Neural cell (in vitro differentiated cells): ENCODE measurements around the gene RGS3. TPM values are rescaled to one million over a fixed set of nuclear protein-coding genes. Genes with fewer than 3 reads are reported as not detected.

ENCODE experiments used
- H2AFZ ChIP-seq: fragments of 200-600, 300-800 bp; sonication (generic), shearing (Covaris generic); 2 replicates; pipeline ENCODE4 v1.6.0; 2014; ENCODE audit warnings: low read depth, mild to moderate bottlenecking, antibody characterized with exemption, low read length, moderate library complexity
- H3F3A ChIP-seq: fragments of 200-600 bp; shearing (Covaris generic); 2 replicates; pipeline ENCODE4 v1.6.1; 2016; ENCODE audit warnings: mild to moderate bottlenecking, moderate library complexity, mixed read lengths, antibody characterized with exemption, low read length; ENCODE audit not compliant: insufficient read depth, poor library complexity, severe bottlenecking
- H3K27ac ChIP-seq: fragments of 200-600, 300-800 bp; sonication (generic), shearing (Covaris generic); 2 replicates; pipeline ENCODE4 v1.5.1; 2014; ENCODE audit warnings: mild to moderate bottlenecking, low read length, moderate library complexity
- H3K27me3 ChIP-seq: fragments of 300-800, 200-600 bp; sonication (generic), shearing (Covaris generic); 2 replicates; pipeline ENCODE4 v1.6.0; 2014; ENCODE audit warnings: mild to moderate bottlenecking, low read depth, low read length, moderate library complexity; ENCODE audit not compliant: insufficient read depth
- H3K36me3 ChIP-seq: fragments of 300-800, 200-600 bp; sonication (generic), shearing (Covaris generic); 2 replicates; pipeline ENCODE4 v1.5.1; 2014; ENCODE audit warnings: mild to moderate bottlenecking, antibody characterized with exemption, low read length, moderate library complexity; ENCODE audit not compliant: insufficient read depth
- H3K4me2 ChIP-seq: fragments of 300-800, 200-600 bp; sonication (generic), shearing (Covaris generic); 2 replicates; pipeline ENCODE4 v1.6.0; 2014; ENCODE audit warnings: mild to moderate bottlenecking, low read length
- H3K4me3 ChIP-seq: fragments of 300-800, 200-600 bp; sonication (generic), shearing (Covaris generic); 2 replicates; pipeline ENCODE4 v1.5.1; 2014; ENCODE audit warnings: mild to moderate bottlenecking, low read length, moderate library complexity
- H3K79me2 ChIP-seq: fragments of 200-600 bp; shearing (Covaris generic); replicated peaks from 2 replicates; pipeline ENCODE4 v1.6.0; 2014; ENCODE audit warnings: mild to moderate bottlenecking, low read length, moderate library complexity; ENCODE audit not compliant: insufficient read depth
- H3K9ac ChIP-seq: fragments of 300-800, 200-600 bp; sonication (generic), shearing (Covaris generic); 2 replicates; pipeline ENCODE4 v1.6.1; 2016; ENCODE audit warnings: mild to moderate bottlenecking, low read length, mixed read lengths
- H3K9me2 ChIP-seq: fragments of 200-600 bp; shearing (Covaris generic); 2 replicates; pipeline ENCODE4 v1.6.1; 2016; ENCODE audit warnings: mild to moderate bottlenecking, low read length, mixed read lengths; ENCODE audit not compliant: insufficient read depth
- H3K9me3 ChIP-seq: fragments of 200-600, 300-800 bp; sonication (generic), shearing (Covaris generic); 2 replicates; pipeline ENCODE4 v1.6.1; 2016; ENCODE audit warnings: mild to moderate bottlenecking, mixed run types, low read length, moderate library complexity, mixed read lengths
- H4K20me1 ChIP-seq: fragments of 200-600 bp; shearing (Covaris generic); 2 replicates; pipeline ENCODE4 v1.6.1; 2016; ENCODE audit warnings: mild to moderate bottlenecking, mixed run types; ENCODE audit not compliant: insufficient read depth
- CTCF ChIP-seq: fragments of 450-650 bp; IDR thresholded peaks from 2 replicates; pipeline ENCODE4 v1.5.1; 2014; ENCODE audit warnings: antibody characterized with exemption, mild to moderate bottlenecking, moderate library complexity; ENCODE audit not compliant: poor library complexity, severe bottlenecking
- EP300 ChIP-seq: fragments of 450-650 bp; conservative IDR thresholded peaks from 2 replicates; pipeline ENCODE4 v1.6.1; 2014; ENCODE audit warnings: antibody characterized with exemption, mild to moderate bottlenecking, moderate library complexity; ENCODE audit not compliant: poor library complexity, severe bottlenecking
- EZH2 ChIP-seq: fragments of 200-600, 300-800 bp; shearing (Covaris generic), sonication (generic); IDR thresholded peaks from 2 replicates; pipeline ENCODE4 v1.6.1; 2014; ENCODE audit warnings: antibody characterized with exemption, low read length, borderline replicate concordance, mild to moderate bottlenecking; ENCODE audit not compliant: insufficient read depth, poor library complexity, severe bottlenecking
- MXI1 ChIP-seq: fragments of 450-650 bp; conservative IDR thresholded peaks from 2 replicates; pipeline ENCODE4 v1.6.1; 2014; ENCODE audit warnings: antibody characterized with exemption, mild to moderate bottlenecking; ENCODE audit not compliant: poor library complexity, severe bottlenecking
- POLR2AphosphoS5 ChIP-seq: IDR thresholded peaks from 2 replicates; pipeline ENCODE4 v1.6.1; 2012
- RAD21 ChIP-seq: fragments of 450-650 bp; conservative IDR thresholded peaks from 2 replicates; pipeline ENCODE4 v1.6.1; 2014; ENCODE audit warnings: antibody characterized with exemption, mild to moderate bottlenecking, moderate library complexity
- REST ChIP-seq: IDR thresholded peaks from 2 replicates; pipeline ENCODE4 v1.6.1; 2012; ENCODE audit warnings: borderline replicate concordance
- SMC3 ChIP-seq: fragments of 450-650 bp; conservative IDR thresholded peaks from 2 replicates; pipeline ENCODE4 v1.6.1; 2014; ENCODE audit warnings: antibody characterized with exemption, mild to moderate bottlenecking, moderate library complexity; ENCODE audit not compliant: poor library complexity
- TAF1 ChIP-seq: IDR thresholded peaks from 2 replicates; pipeline ENCODE4 v1.6.1; 2012; ENCODE audit warnings: low read depth
- polyA plus RNA-seq: library from polyadenylated mRNA; depleted of rRNA; stranded (reverse); fragments of >200 nt; gene quantifications from 2 replicates; pipeline ENCODE4 v1.2.3, GENCODE V29; 2014

The RGS3 gene
- polyA plus RNA-seq, 1 donor from 2014 or later = 25.3 TPM

GRCh38 chr9:113481176-113481787, 17.8 kb downstream of the RGS3 start:
- Histone ChIP-seq H3K79me2 (no peaks in the 10 kb centered on the region), H3F3A (no peaks in the 10 kb centered on the region), H4K20me1 (no peaks in the 10 kb centered on the region), H3K4me3 (no peak overlapping the region), H3K9me2 (no peaks in the 10 kb centered on the region), H3K27me3 (no peaks in the 10 kb centered on the region), H3K27ac (no peak overlapping the region), H3K36me3 (no peaks in the 10 kb centered on the region), H2AFZ (no peak overlapping the region), H3K9ac (no peak overlapping the region), H3K9me3 (no peaks in the 10 kb centered on the region), H3K4me2 (no peak overlapping the region)
- TF ChIP-seq SMC3 (no peak), TAF1 (no peak), EZH2 (no peak), EP300 (no peak), REST (no peak), MXI1 (no peak), CTCF (no peak), RAD21 (no peak), POLR2AphosphoS5 (no peak)

- TF ChIP-seq SMC3 = no peak
- TF ChIP-seq TAF1 = no peak
- TF ChIP-seq EP300 = no peak
- TF ChIP-seq POLR2AphosphoS5 = no peak
- TF ChIP-seq CTCF = no peak
- TF ChIP-seq MXI1 = no peak
- no peak for TF ChIP-seq EZH2
- no peak for TF ChIP-seq RAD21
- TF ChIP-seq REST = no peak
- no peak overlapping the region for H3K4me2 ChIP-seq
- no peaks in the 10 kb centered on the region for H3K27me3 ChIP-seq
- H3K36me3 ChIP-seq = no peaks in the 10 kb centered on the region
- H3K9ac ChIP-seq = no peak overlapping the region
- H3K4me3 ChIP-seq = no peak overlapping the region
- H3K27ac ChIP-seq = no peak overlapping the region
- H4K20me1 ChIP-seq = no peaks in the 10 kb centered on the region
- H2AFZ ChIP-seq = no peak overlapping the region
- no peaks in the 10 kb centered on the region for H3K9me3 ChIP-seq
- H3K9me2 ChIP-seq = no peaks in the 10 kb centered on the region
- H3K79me2 ChIP-seq = no peaks in the 10 kb centered on the region
- H3F3A ChIP-seq = no peaks in the 10 kb centered on the region
Observed at GRCh38 chr9:113482341-113482740, 18.8 kb downstream of the RGS3 start.
